Daoy (cell line): ENCODE data around the gene STON2. TPM values are rescaled to one million over a fixed set of nuclear protein-coding genes. Genes with fewer than 3 reads are reported as not detected.

Source experiments
- DNase-seq: peaks from one replicate; pipeline ENCODE4 v3.0.0-alpha.2; 2015; ENCODE audit warnings: low read depth
- total RNA-seq: library from RNA; depleted of rRNA; stranded (reverse); fragments of >200 nt; shearing (Covaris generic); gene quantifications from 2 replicates; pipeline ENCODE4 v1.2.3, GENCODE V29; 2014

Gene STON2
- total RNA-seq, 1 experiment from 2014 or later, result 10.5 TPM

GRCh38 chr14:81337073-81337472, 63.1 kb downstream of the STON2 start:
- DNase-seq, result no peak

- DNase-seq, result no peak
These were observed 64.1 kb downstream of the STON2 start for GRCh38 chr14:81336009-81336408.

GRCh38 chr14:81332725-81333124, 67.4 kb downstream of the STON2 start:
- no peak for DNase-seq

- no peak for DNase-seq
These were observed 68.7 kb downstream of the STON2 start for GRCh38 chr14:81331229-81332021.

GRCh38 chr14:81330619-81331122, 69.5 kb downstream of the STON2 start:
- no peak for DNase-seq

- no peak for DNase-seq
These were observed 70.3 kb downstream of the STON2 start for GRCh38 chr14:81329640-81330381.

- no peak for DNase-seq
These were observed 73.7 kb downstream of the STON2 start for GRCh38 chr14:81326451-81326850.

GRCh38 chr14:81324011-81324410, 76.1 kb downstream of the STON2 start:
- DNase-seq, result peak; percentile 85

- DNase-seq, result no peak
These were observed 77.0 kb downstream of the STON2 start for GRCh38 chr14:81323093-81323492.

GRCh38 chr14:81319946-81320345, 80.2 kb downstream of the STON2 start:
- DNase-seq, result no peak

GRCh38 chr14:81319314-81319713, 80.8 kb downstream of the STON2 start:
- no peak for DNase-seq

GRCh38 chr14:81315341-81315740, 84.8 kb downstream of the STON2 start:
- no peak for DNase-seq

GRCh38 chr14:81314443-81315175, 85.5 kb downstream of the STON2 start:
- no peak for DNase-seq

GRCh38 chr14:81313775-81314429, 86.2 kb downstream of the STON2 start:
- no peak for DNase-seq

GRCh38 chr14:81313200-81313599, 86.9 kb downstream of the STON2 start:
- no peak for DNase-seq

GRCh38 chr14:81312289-81312876, 87.7 kb downstream of the STON2 start:
- no peak for DNase-seq

GRCh38 chr14:81311778-81312177, 88.3 kb downstream of the STON2 start:
- no peak for DNase-seq

- no peak for DNase-seq
These were observed 89.0 kb downstream of the STON2 start for GRCh38 chr14:81311141-81311540.

GRCh38 chr14:81310606-81311005, 89.5 kb downstream of the STON2 start:
- no peak for DNase-seq

- no peak for DNase-seq
These were observed 90.6 kb downstream of the STON2 start for GRCh38 chr14:81309511-81309910.

- DNase-seq, result no peak
These were observed 94.4 kb downstream of the STON2 start for GRCh38 chr14:81305743-81306142.
